SHP77 treated with DMSO at 0.1 percent for 48 hours (cell line): ENCODE data around the gene TUBA3D.
"Not testable (repeated sequence)": the region's sequence is repeated elsewhere in the genome, so short reads cannot be mapped to it uniquely, and the experiment has no call there.

Experiments
- DNase-seq: peaks from one replicate; lab custom pipeline; 2025; lab: John Stamatoyannopoulos, UW

Gene TUBA3D

DNA sequence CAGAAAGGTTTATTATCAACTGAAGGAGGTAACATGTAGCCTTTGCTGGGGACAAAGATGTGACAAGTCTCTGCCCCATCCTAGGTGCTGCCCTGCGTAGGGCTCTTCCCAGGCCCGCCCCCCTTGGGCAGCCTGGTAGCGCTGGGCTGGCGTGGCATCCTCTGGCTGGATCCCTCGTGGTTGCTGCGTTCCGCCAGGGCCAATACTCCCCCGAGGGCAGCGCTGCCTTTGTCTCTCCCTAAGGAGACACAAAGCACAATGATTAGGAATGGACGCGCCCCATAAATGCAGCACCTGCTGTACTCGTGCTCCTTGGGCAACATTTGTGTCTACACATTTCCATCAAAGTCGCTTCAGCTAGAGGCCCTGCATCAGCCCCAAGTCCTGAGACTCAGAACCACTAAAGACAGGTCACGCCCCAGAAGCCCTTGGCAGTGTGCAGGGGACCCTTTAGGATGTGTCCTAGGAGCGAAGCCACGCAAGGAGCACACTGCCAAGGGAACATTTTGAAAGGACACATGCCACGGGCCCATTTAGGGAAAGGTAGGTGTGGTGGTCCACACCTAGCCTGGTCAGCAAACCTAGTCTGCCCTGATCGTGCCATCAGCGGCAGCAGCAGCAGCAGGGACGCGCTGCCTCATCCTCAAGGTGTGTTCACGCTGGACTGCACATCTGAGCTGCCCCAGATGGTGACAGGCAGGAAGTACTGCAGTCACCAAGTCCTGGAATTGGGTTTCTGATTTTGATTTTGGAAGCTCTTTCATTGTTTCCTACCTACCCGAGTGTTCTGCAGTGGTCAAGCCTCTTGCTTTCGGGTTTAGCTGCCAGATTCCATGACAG lies 8.3 kb downstream of the TUBA3D start:
- not testable (repeated sequence) for DNase-seq

- not testable (repeated sequence) for DNase-seq
Measured at GRCh38 chr2:131484906-131485460, 9.1 kb downstream of the TUBA3D start.

- not testable (repeated sequence) for DNase-seq
Measured at GRCh38 chr2:131486201-131486902, 10.4 kb downstream of the TUBA3D start.

DNA sequence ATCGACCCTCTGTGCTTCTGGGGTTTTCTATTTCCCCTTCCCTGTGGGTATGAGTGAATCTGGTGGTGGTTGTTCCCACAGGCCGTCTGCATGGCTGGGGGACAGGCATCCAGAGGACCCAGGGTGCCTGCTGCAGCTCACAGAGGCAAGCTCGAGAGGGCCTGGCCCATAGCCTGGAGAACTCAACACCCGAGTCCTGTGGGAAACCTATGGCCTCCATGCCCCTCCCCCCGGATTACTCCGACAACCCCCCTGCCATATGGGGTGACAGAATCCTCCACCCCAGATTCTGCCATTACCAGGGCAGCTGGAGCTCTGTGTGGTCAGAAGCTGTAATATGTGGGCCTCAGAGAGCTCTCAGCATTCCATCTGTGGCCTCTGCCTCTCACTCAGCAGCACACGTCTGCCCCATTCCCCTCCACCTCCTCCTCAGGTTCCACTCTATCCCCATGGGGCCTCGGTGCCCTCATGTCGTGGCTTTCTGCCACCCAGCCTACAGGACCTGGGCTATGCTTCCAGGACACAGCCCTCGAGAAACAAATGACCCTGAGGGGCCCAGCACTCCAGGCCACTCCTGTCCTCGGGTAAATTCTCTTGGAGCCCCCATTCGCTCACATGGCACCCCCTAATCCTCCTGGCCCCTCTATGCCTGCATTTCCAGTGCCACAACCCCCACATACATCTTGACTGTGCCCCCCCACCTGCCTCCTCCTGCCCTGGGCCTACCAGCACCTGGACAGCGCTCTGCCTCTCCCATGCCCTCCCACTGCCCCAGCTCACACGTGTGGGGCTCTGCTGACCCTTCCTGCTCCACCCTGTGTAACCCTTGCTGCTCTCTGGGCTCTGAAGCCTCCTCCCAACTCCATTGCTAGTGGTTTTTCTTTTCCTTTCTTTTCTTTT lies 12.6 kb downstream of the TUBA3D start:
- no peak for DNase-seq

DNA sequence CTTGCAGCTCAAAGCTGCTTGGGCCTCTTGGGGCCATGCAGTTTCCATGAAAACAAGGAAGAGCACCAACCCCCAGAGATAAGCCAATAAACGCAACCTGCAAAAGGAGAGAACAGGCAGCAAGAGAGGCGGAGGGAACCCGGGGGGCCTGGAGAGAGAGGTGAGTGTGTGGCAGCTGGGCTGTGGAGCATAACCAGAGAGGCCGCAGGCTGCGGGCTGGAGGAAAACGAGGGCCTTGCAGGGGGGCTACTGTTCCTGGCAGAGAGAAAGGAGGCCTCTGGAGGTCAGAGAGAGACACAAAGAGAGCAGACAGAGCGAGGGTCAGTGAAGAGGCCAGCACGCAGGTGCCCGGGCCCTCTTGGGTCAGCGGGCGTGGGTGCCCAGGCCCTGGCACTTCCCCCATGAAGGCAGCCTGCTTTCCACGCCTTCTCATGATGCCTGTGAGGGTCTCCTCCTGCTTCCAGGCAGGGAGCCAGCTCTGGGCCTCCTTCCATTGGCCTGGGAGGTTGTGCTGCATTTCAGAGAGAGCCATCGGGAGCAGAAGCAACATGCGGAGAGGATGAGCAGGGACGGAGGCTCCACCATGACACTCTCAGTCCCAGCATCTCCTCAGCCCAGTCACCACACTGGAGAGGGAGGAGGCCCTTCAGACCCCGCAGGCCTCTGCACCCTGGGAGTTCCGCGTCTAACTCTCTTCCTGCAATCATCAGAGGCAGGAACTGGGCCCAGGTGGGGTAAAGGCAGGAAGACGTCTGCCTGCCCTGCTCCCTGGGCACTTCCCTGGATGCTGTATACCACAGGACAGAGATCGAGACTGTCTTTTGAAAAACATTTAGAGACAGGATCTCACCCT lies 14.9 kb downstream of the TUBA3D start:
- not testable (repeated sequence) for DNase-seq

DNA sequence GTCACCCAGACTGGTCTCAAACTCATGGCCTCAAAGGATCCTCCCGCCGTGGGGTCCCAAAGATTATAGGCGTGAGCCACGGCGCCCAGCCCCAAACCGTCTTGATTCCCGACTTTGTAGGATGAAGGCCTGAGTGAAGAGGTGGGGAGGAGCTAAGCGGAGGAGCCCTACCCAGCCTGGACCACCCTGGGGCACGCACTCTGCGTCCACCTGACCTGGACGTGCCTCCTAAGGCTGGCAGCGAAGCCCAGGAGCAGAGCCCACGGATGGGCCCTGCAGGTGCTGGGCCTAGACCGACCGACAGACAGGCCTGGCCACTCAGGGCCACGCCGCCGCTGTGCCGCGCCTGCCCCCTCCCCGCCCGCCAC lies 15.5 kb downstream of the TUBA3D start:
- DNase-seq: not testable (repeated sequence)

- not testable (repeated sequence) for DNase-seq
Measured at GRCh38 chr2:131492015-131492417, 16.1 kb downstream of the TUBA3D start, which contains the start of gene MZT2A. TSS of gene MZT2A (minus strand) at chr2:131492397. CDS start at chr2:131492376, 21 bp downstream.

DNA sequence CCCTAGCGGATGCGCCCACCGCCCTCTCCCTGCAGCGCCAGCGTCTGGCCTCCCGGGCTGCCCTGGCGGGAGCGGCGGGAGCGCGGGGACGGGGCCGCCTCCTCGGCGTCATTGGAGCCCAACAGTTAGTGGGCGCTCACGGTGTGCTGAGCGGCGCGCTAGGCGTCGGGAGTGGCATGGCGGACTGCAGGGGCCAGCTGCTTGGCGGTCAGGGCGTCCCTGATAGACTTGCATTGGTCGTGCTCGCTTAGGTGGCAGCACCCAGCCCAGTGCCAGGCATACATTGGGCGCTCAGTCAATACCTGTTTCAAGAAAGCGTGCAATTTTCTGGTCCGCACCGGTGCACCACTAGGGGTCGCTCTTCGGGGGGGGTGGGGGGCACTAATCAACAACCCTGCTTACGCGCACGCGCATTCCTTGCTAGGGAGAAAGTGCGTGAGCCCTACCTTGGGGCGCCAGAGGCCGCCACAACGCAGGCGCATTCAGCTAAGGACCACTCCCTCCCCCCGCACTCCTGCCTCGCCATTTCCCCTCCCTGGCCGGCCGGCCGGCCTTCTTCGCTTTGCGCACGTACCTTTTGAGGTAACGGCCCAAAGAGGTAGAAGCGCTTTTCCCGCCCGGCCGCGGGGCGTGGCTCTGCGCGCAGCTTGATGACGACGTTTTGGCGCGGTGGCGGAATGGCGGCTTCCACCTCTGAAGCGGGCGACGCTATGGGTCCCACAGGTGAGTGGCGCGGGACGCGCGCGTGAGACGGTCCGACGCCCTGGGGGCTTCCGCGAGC lies 16.7 kb downstream of the TUBA3D start:
- peak; percentile 82 for DNase-seq

DNA sequence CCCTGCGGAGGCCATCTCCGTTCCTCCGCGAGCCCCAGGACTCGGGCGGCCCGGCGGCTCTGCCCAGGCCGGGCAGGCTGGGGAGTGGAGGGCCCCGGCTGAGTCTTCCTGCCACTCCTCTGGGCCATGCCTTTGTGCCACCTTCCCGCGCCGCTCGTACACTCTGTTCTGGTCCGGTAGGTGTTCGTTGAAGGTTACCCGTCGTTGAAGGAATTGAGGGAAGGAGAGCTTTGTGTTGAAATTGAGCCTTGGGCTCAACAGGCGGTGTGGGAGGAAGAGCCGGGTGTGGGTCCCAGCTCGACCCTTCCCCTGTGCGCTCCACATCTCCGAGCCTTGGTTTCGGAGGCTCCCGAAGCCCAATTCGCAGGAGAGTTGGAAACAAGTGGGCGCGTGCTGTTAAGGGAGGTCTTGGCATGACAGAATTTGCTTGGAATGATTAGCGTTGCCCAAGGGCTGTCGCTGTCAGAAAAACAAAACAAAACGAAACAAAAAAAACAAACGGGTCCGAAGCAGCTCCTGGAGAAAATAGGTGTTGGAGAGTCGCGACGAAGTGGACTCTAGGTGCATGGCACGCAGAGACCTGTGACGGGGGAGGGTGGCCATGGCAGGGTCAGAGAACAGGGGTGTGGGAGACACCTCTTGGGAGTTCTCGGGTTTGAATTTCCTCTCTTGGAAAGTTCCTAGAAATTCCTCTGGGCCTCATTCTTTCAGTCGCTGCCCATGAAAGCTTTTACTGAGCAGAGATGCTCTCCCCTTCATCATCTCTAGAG lies 17.5 kb downstream of the TUBA3D start:
- DNase-seq: no peak

GRCh38 chr2:131495506-131495905 lies 19.6 kb downstream of the TUBA3D start:
- DNase-seq: not testable (repeated sequence)

- not testable (repeated sequence) for DNase-seq
Measured at GRCh38 chr2:131498321-131498973, 22.5 kb downstream of the TUBA3D start.

DNA sequence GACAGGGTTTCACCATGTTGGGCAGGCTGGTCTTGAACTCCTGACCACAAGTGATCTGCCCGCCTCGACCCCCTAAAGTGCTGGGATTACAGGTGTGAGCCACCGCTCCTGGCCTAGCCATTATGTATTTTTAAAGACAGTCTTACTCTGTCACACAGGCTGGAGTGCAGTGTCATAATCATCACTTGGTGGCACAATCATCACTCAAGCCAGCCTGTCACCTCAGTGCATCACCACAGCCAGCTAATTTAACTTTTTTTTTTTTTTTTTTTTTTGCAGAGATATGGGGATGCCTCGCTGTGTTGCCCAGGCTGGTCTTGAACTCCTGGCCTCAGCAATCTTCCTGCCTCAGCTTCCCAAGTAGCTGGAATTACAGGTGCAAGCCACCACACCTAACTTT lies 27.7 kb downstream of the TUBA3D start:
- not testable (repeated sequence) for DNase-seq

GRCh38 chr2:131504082-131504750 lies 28.3 kb downstream of the TUBA3D start:
- DNase-seq: not testable (repeated sequence)

GRCh38 chr2:131509615-131510014 lies 33.7 kb downstream of the TUBA3D start:
- no peak for DNase-seq

- DNase-seq: not testable (repeated sequence)
Measured at GRCh38 chr2:131511291-131511968, 35.5 kb downstream of the TUBA3D start.

DNA sequence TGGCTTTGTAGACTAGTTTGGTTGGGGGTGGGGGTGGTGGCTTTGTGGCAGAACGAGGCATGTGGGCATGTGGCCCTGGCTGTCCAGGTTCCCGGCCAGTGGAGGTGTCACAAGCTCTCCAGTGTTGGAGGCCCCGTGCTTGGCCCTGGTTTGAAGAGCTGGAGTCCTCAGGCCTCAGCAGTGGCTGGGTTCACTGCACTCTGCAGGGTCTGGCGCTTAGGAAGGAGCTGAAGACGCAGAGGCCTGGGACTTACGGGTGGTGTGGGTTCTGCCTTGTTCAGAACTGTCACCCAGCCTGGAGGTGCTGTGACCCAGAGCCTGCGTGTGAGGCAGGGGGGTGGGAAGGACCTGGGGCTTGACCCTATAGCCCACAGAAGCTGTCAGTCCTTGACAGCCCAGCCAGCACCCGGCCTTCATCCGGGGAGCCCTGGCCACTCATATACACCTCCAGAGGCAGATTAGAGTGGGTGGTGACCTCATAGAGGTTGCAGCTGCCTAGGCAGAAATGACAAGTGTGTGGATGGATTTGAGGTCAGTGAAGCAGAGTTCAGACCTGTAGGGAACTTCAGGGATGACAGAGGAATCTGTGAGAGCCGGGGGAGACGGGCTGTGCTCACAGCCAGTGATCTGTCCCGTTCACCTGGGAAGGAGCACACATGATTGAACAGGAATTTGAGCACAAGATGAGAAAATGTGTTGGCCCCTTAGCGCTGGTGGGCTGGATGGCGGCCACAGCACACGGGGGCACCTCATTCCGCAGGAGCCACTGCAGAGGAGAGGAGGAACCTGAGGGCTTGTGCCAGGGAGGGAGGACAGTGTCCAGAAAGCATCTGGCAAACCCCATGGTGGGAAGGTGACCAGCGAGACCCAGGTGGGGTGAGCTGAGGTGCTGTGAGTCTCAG lies 36.3 kb downstream of the TUBA3D start:
- not testable (repeated sequence) for DNase-seq
